Heart left ventricle (tissue), 16 donors: ENCODE data around the gene CD164L2. TPM values are rescaled to one million over a fixed set of nuclear protein-coding genes. Genes with fewer than 3 reads are reported as not detected.
A peak's percentile ranks its signal among the peaks of the same experiment; 100 is the strongest.

Experiments
- ATAC-seq, 4 donors: fragments of 200-7000 bp; cut with Tn5 transposase; one replicate each; pipeline ENCODE4 v1.9.1; 2020 to 2022; ENCODE audit warnings: moderate library complexity in 4 of 4, mild to moderate bottlenecking in 3 of 4, moderate number of reproducible peaks in 1 of 4
- DNase-seq, 5 donors: peaks; one replicate each; pipeline ENCODE4 v3.0.0-alpha.2; 2020
- H3K27ac ChIP-seq, 12 donors: fragments of 200-600 bp; sonication (generic) in 4 of 12; one replicate each; pipeline versions ENCODE4 v1.5.0 to v1.8.0; 2016 to 2022; ENCODE audit warnings: mild to moderate bottlenecking in 2 of 12
- H3K27me3 ChIP-seq, 9 donors: fragments of 200-600 bp; sonication (generic) in 2 of 9; one replicate each; pipeline versions ENCODE4 v1.5.1 to v1.8.0; 2016 to 2022; ENCODE audit warnings: mild to moderate bottlenecking in 3 of 9
- H3K36me3 ChIP-seq, 9 donors: fragments of 200-600 bp; sonication (generic) in 2 of 9; one replicate each; pipeline versions ENCODE4 v1.5.0 to v1.8.0; 2018 to 2022; ENCODE audit warnings: mild to moderate bottlenecking in 2 of 9
- H3K4me1 ChIP-seq, 12 donors: fragments of 200-600 bp; sonication (generic) in 4 of 12; one replicate each; pipeline versions ENCODE4 v1.5.0 to v1.8.0; 2016 to 2022; ENCODE audit warnings: mild to moderate bottlenecking in 3 of 12
- H3K4me3 ChIP-seq, 12 donors: fragments of 200-600 bp; sonication (generic) in 4 of 12; one replicate each; pipeline versions ENCODE4 v1.5.0 to v1.8.0; 2017 to 2022; ENCODE audit warnings: mild to moderate bottlenecking in 9 of 12, moderate library complexity in 4 of 12
- H3K9me3 ChIP-seq, 12 donors: fragments of 200-600 bp; sonication (generic) in 4 of 12; one replicate each; pipeline versions ENCODE4 v1.5.0 to v1.8.0; 2016 to 2022; ENCODE audit warnings: mild to moderate bottlenecking in 1 of 12
- POLR2A ChIP-seq, 2 donors: fragments of 450-650 bp; IDR thresholded peaks; one replicate each; pipeline ENCODE4 v1.6.1; 2017; ENCODE audit warnings: antibody characterized with exemption in 2 of 2, mild to moderate bottlenecking in 2 of 2, moderate library complexity in 2 of 2
- WGBS, 4 donors: extraction: QIAGEN DNeasy Blood & Tissue Kit in 2 of 4; methylation state at CpG; one replicate each; pipeline versions ENCODE4 v1.1.5 to v1.1.7; 2013 to 2018; 5-methylcytosine and 5-hydroxymethylcytosine counted together
- intact Hi-C, 10 donors: fragments of 100-400 bp; cut with DNase I; formaldehyde crosslinking; loops; one replicate each; pipeline versions ENCODE4 v1.11.1 to v1.14.2; 2022
- polyA plus RNA-seq, 2 donors: library from polyadenylated mRNA; stranded (reverse); fragments of 200-250 nt; gene quantifications; one replicate each; pipeline ENCODE4 v1.2.3, GENCODE V29; 2013
- total RNA-seq, 9 donors: library from RNA; depleted of rRNA in 2 of 9; stranded (reverse); fragments of >200 nt in 2 of 9; fragmentation: NEBNext Ultra II Directional in 3 of 9; extraction: Animal tissue kit (Norgen Biotek cat#: 25700) in 3 of 9; gene quantifications; one replicate each; pipeline versions ENCODE4 v1.1.0 to v1.2.4, GENCODE V29; 2016 to 2023
- TF ChIP-seq, protein P1 (sequence below), 12 donors: fragments of 200-600 bp; sonication (generic) in 4 of 12; IDR thresholded peaks; one replicate each; pipeline versions ENCODE4 v1.5.0 to v1.8.0; 2018 to 2022; ENCODE audit warnings: antibody characterized with exemption in 12 of 12, mild to moderate bottlenecking in 5 of 12
- donor health status: ischemic (EF 13 %, LVEDD 7.1; RV severe dilation, severe dysfunction).
- donor health status: healthy with polysubstance abuse.
- donor health status: DM: no; HTN: yes; CAD: no.
- donor health status: DM: no; HTN: no; CAD: no.
- donor health status: ischemic (EF 25% LVEDD 6.9; RV normal size, moderate dysfunction).
- donor health status: ischemic (EF 25% LVEDD 5.7; RV mildly dilated, moderate dysfunction).
- donor health status: healthy.
- donor health status: DM: yes; HTN: yes; CAD: no.
- donor health status: ischemic (EF 35%, LVEDD 5.7; RV mildly dilated, moderate dysfunction).
- donor health status: nonischemic (EF 11% LVEDD 7.7; RV severe dilation, severe dysfunction).
- donor health status: DM: yes; HTN: yes; CAD: no.
- donor health status: PGD.
- donor health status: ischemic (EF 29% LVEDD 5.4; RV normal size, mild dysfunction).
- donor health status: nonischemic (EF 23%, LVEDD 6.1; RV moderate dilation, normal function).

The CD164L2 gene
- total and polyA plus RNA-seq, 11 donors = not detected

DNA sequence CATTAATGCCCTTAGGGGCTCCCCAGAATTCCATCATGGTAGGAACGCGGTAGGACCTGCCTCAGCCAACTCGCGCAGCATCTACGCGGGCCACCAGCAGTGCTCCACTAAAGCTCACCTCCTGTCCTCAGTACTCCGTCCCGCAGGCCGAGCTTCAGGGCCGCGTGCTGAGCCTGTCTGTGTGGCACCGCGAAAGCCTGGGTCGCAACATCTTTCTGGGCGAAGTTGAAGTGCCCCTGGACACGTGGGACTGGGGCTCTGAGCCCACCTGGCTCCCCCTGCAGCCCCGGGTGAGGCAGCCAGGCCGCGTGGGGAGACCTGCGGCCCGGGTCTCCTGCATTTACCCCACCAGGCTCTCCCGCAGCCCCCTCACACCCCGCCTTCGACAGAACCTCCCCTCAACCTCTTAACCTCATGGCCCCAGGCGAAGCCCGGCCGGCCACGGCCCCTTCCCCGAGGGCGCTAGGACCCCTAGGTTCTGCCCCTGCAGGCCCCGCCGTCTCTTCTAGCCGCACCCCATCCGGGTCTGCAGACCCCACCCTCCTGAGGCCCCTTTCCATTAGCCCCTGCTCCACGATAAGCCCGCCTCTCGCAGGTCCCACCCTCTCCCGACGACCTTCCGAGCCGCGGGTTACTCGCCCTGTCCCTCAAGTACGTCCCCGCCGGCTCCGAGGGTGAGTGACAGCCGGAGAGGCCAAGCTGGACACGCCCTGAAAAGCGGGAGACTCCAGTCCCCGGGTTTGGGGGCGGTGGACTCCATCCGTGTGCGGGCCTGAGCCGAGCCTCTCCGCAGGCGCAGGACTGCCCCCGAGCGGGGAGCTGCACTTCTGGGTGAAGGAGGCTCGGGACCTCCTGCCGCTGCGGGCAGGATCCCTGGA lies 32.2 kb downstream of the CD164L2 start:
- WGBS, 4 donors = 17 to 26% (median 20%) methylated on average over 50 to 62 of the region's 62 CpGs
- peak overlapping the region in 9 of 12 donors; percentile 7 to 61 (median 49) for H3K4me3 ChIP-seq
- intact Hi-C loops = loop anchor here in 2 of 10 donors (5.0 to 10.0 kb wide), 2 partner anchors 39 to 46 kb away; no protein-coding TSS in a partner anchor
- H3K27ac ChIP-seq = peak overlapping the region in 5 of 12 donors; percentile 3 to 55 (median 25)
- H3K9me3 ChIP-seq = no peaks in the 10 kb centered on the region
- peaks cover 0 to 29% (median 26%) of the 10 kb centered on the region in 9 donors for H3K36me3 ChIP-seq
- no peaks in the 10 kb centered on the region for H3K27me3 ChIP-seq
- ATAC-seq (peak; percentile 50 to 65 (median 56)), DNase-seq (peak in 4 of 5 donors; percentile 58 to 80 (median 71))
- peak in 1 of 2 donors; percentile 6 for TF ChIP-seq POLR2A (IDR thresholded peaks at IDR 0.05)
- TF ChIP-seq, protein P1, sequence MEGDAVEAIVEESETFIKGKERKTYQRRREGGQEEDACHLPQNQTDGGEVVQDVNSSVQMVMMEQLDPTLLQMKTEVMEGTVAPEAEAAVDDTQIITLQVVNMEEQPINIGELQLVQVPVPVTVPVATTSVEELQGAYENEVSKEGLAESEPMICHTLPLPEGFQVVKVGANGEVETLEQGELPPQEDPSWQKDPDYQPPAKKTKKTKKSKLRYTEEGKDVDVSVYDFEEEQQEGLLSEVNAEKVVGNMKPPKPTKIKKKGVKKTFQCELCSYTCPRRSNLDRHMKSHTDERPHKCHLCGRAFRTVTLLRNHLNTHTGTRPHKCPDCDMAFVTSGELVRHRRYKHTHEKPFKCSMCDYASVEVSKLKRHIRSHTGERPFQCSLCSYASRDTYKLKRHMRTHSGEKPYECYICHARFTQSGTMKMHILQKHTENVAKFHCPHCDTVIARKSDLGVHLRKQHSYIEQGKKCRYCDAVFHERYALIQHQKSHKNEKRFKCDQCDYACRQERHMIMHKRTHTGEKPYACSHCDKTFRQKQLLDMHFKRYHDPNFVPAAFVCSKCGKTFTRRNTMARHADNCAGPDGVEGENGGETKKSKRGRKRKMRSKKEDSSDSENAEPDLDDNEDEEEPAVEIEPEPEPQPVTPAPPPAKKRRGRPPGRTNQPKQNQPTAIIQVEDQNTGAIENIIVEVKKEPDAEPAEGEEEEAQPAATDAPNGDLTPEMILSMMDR (IDR thresholded peaks at IDR 0.05) = peak in 2 of 12 donors; percentile 10 to 14
- peaks cover 0 to 31% (median 22%) of the 10 kb centered on the region in 12 donors for H3K4me1 ChIP-seq

DNA sequence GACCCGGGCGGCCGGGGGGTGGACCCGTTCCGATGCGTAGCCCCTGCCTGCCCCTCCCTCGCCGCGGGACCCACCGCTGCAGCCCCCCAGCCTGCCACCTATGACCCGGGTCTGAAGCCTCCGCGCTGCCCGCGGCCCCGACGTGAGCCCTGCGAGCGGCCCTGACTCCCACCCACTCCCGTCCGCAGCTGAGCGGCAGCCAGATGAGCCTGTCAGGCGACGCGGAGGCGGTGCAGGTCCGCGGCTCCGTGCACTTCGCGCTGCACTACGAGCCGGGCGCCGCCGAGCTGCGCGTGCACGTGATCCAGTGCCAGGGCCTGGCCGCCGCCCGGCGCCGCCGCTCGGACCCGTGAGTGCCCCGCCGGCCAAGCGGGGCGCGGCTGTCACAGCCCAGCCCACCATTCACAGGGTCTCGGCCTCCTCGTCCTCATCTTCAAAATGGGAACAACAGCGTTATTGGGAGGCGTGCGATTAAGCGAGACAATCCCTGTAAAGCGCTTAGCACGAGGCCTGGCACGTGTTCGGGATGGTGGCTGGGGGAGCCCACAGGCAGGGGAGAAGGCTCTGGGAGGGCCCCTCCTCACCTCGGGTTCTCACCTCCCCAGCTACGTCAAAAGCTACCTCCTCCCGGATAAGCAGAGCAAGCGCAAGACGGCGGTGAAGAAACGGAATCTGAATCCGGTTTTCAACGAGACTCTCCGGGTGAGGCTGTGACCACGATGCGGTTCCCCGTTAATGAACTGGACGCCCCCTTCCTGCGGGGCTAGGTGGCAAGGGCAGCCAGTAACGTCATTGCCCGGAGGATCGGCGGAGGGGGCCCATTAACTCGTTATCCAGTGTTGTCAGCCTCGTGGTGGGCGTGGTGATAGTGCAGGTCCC lies 33.1 kb downstream of the CD164L2 start:
- 5 to 12% (median 8%) methylated on average over 39 to 84 of the region's 84 CpGs for WGBS, 4 donors
- H3K4me3 ChIP-seq = peak overlapping the region; percentile 24 to 61 (median 48)
- peak in 3 of 4 donors; percentile 52 to 72 (median 60) for ATAC-seq
- TF ChIP-seq, protein P1 (IDR thresholded peaks at IDR 0.05) = peak in 2 of 12 donors; percentile 9 to 13
- TF ChIP-seq POLR2A (IDR thresholded peaks at IDR 0.05) = no peak
- peak; percentile 70 to 80 (median 74) for DNase-seq
- H3K27ac ChIP-seq = peak overlapping the region in 2 of 12 donors; percentile 18 to 33
- intact Hi-C loops = loop anchor here in 2 of 10 donors (2.0 to 10.0 kb wide), 3 partner anchors 27 to 45 kb away; partner anchors contain the start of gene TMEM222 (in 1 of the 2)
- no peaks in the 10 kb centered on the region for H3K27me3 ChIP-seq
- peaks cover 0 to 31% (median 22%) of the 10 kb centered on the region in 12 donors for H3K4me1 ChIP-seq
- no peaks in the 10 kb centered on the region for H3K9me3 ChIP-seq
- peaks cover 0 to 21% (median 17%) of the 10 kb centered on the region in 9 donors for H3K36me3 ChIP-seq

DNA sequence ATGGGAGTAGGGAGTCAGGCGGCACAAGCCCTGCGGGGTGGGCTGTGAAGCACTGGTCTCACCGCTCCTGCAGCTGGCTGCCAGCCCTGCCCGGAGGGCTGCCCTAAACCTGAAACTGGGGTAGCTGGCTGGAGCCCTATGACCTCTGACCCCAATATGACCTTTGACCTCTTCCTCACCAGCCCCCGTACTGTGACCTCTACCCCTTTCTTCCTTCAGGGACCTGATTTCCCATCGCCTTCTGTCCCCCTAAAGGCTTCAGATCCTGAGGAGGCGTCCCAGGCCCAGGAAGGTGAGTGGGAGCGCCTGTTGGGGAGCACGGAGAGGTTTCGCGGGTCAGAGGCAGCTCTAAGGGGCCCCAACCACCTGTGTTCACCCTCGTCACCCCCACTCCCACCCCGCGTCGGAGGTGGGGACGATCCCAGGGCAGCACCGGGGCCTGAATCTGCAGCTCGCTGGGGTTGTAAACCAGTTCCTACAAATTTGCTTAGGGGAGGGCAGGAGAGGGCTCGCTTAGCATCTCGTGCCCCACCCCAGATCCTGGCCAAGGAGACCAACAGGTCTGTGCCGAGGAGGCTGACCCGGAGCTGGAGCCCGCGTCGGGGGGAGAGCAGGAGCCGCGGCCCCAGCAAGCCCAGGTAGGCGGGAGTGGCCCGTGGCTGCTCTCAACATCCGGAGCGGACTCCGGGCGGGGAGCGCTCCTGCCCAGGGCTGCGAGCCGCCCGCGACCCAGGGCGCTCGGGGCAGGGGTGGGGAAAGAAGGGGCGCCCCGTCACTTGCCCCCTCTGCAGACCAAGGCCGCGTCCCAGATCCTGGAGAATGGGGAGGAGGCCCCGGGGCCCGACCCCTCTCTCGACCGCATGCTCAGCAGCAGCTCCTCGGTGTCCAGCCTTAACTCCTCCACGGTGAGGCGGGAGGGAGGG lies 34.0 kb downstream of the CD164L2 start:
- Histone ChIP-seq H3K27ac (no peak overlapping the region), H3K36me3 (peaks cover 0 to 13% (median 10%) of the 10 kb centered on the region in 9 donors), H3K9me3 (no peaks in the 10 kb centered on the region), H3K4me3 (peak overlapping the region; percentile 24 to 61 (median 48)), H3K4me1 (peaks cover 0 to 31% (median 22%) of the 10 kb centered on the region in 12 donors), H3K27me3 (no peaks in the 10 kb centered on the region)
- peak in 1 of 5 donors; percentile 33 for DNase-seq
- peak in 3 of 4 donors; percentile 26 to 29 (median 29) for ATAC-seq
- TF ChIP-seq, protein P1 (IDR thresholded peaks at IDR 0.05) = no peak
- TF ChIP-seq POLR2A (IDR thresholded peaks at IDR 0.05) = no peak
- intact Hi-C loops = loop anchor here in 1 of 10 donors (2.0 kb wide), 1 partner anchor 26 kb away; the partner anchor contains the start of gene TMEM222
- WGBS, 4 donors = 25 to 47% (median 31%) methylated on average over 23 to 51 of the region's 51 CpGs
